Activated T-helper 1 cell treated with anti-CD3 and anti-CD28 coated beads, Interleukin-12 subunit alpha, Interleukin-12 subunit beta, Interleukin-2, Interleukin-4 antibody, amounts not matched to agents 30 ng/mL and 10 ng/mL and 1 ng/mL, durations not matched to agents 14 hours and 24 hours and 36 hours (primary cell): ENCODE data around the gene C5orf47. TPM values are rescaled to one million over a fixed set of nuclear protein-coding genes. Genes with fewer than 3 reads are reported as not detected.

Experiments
- DNase-seq: peaks from one replicate; pipeline ENCODE4 v3.0.0; 2021; ENCODE audit warnings: low spot score
- H3K27ac Mint-ChIP-seq: one replicate; pipeline ENCODE4 v1.8.0; 2021; ENCODE audit warnings: mild to moderate bottlenecking, mixed read lengths
- H3K27me3 Mint-ChIP-seq: one replicate; pipeline ENCODE4 v1.8.0; 2022; ENCODE audit warnings: mild to moderate bottlenecking, moderate library complexity, mixed read lengths; ENCODE audit not compliant: insufficient read depth
- H3K36me3 Mint-ChIP-seq: one replicate; pipeline ENCODE4 v1.8.0; 2021; ENCODE audit warnings: low read depth, mixed read lengths
- H3K4me1 Mint-ChIP-seq: one replicate; pipeline ENCODE4 v1.8.0; 2021; ENCODE audit warnings: low read depth, mixed read lengths
- H3K4me3 Mint-ChIP-seq: one replicate; pipeline ENCODE4 v1.8.0; 2021; ENCODE audit warnings: mild to moderate bottlenecking, moderate library complexity, mixed read lengths
- H3K9me3 Mint-ChIP-seq: one replicate; pipeline ENCODE4 v1.8.0; 2021; ENCODE audit warnings: mixed read lengths
- intact Hi-C: fragments of 100-400 bp; cut with micrococcal nuclease; formaldehyde crosslinking; loops from one replicate; pipeline ENCODE4 v1.15.1; 2024
- total RNA-seq: library from RNA; stranded (reverse); gene quantifications from 2 replicates; pipeline ENCODE4 v1.2.3, GENCODE V29; 2022

Gene C5orf47
- total RNA-seq, 1 donor from 2014 or later, result not detected

GRCh38 chr5:173962436-173962972 is 26.5 kb upstream of the C5orf47 start:
- Mint-ChIP-seq H3K27me3 (no peaks in the 10 kb centered on the region), H3K4me1 (no peaks in the 10 kb centered on the region), H3K27ac (no peak overlapping the region), H3K36me3 (no peaks in the 10 kb centered on the region), H3K9me3 (no peaks in the 10 kb centered on the region), H3K4me3 (no peak overlapping the region)
- intact Hi-C loops, result no loop called here
- no peak for DNase-seq

- intact Hi-C loops, result no loop called here
- DNase-seq, result no peak
- H3K27me3 Mint-ChIP-seq, result no peaks in the 10 kb centered on the region
Observed at GRCh38 chr5:173963182-173963838, 25.7 kb upstream of the C5orf47 start.

GRCh38 chr5:173963867-173964441 is 25.0 kb upstream of the C5orf47 start:
- intact Hi-C loops, result no loop called here
- no peak overlapping the region for H3K4me3 Mint-ChIP-seq
- H3K36me3 Mint-ChIP-seq, result no peaks in the 10 kb centered on the region
- no peak overlapping the region for H3K27ac Mint-ChIP-seq
- H3K27me3 Mint-ChIP-seq, result no peaks in the 10 kb centered on the region
- no peaks in the 10 kb centered on the region for H3K4me1 Mint-ChIP-seq
- no peak for DNase-seq
- H3K9me3 Mint-ChIP-seq, result no peaks in the 10 kb centered on the region

More at GRCh38 chr5:173963182-173963838, 25.7 kb upstream of the C5orf47 start:
- Mint-ChIP-seq H3K27ac (no peak overlapping the region), H3K36me3 (no peaks in the 10 kb centered on the region), H3K9me3 (no peaks in the 10 kb centered on the region), H3K4me1 (no peaks in the 10 kb centered on the region), H3K4me3 (no peak overlapping the region)

GRCh38 chr5:173964506-173964905 is 24.5 kb upstream of the C5orf47 start:
- H3K36me3 Mint-ChIP-seq, result no peaks in the 10 kb centered on the region
- H3K4me3 Mint-ChIP-seq, result no peak overlapping the region
- no peaks in the 10 kb centered on the region for H3K4me1 Mint-ChIP-seq
- no peaks in the 10 kb centered on the region for H3K27me3 Mint-ChIP-seq
- no peak overlapping the region for H3K27ac Mint-ChIP-seq
- no peaks in the 10 kb centered on the region for H3K9me3 Mint-ChIP-seq
- intact Hi-C loops, result no loop called here
- DNase-seq, result no peak

- Mint-ChIP-seq H3K9me3 (no peaks in the 10 kb centered on the region), H3K27me3 (no peaks in the 10 kb centered on the region), H3K4me1 (no peaks in the 10 kb centered on the region), H3K36me3 (no peaks in the 10 kb centered on the region), H3K27ac (no peak overlapping the region), H3K4me3 (no peak overlapping the region)
- no peak for DNase-seq
- intact Hi-C loops, result no loop called here
Observed at GRCh38 chr5:173967241-173967640, 21.7 kb upstream of the C5orf47 start.

- H3K36me3 Mint-ChIP-seq, result no peaks in the 10 kb centered on the region
- intact Hi-C loops, result no loop called here
- H3K9me3 Mint-ChIP-seq, result no peaks in the 10 kb centered on the region
Observed at GRCh38 chr5:173968154-173968797, 20.7 kb upstream of the C5orf47 start.

GRCh38 chr5:173969167-173970049 is 19.6 kb upstream of the C5orf47 start:
- intact Hi-C loops, result no loop called here
- peaks cover 12% of the 10 kb centered on the region for H3K4me1 Mint-ChIP-seq
- no peak overlapping the region for H3K4me3 Mint-ChIP-seq
- peaks cover 12% of the 10 kb centered on the region for H3K27me3 Mint-ChIP-seq
- DNase-seq, result no peak
- H3K9me3 Mint-ChIP-seq, result no peaks in the 10 kb centered on the region
- no peaks in the 10 kb centered on the region for H3K36me3 Mint-ChIP-seq
- H3K27ac Mint-ChIP-seq, result no peak overlapping the region

More at GRCh38 chr5:173968154-173968797, 20.7 kb upstream of the C5orf47 start:
- no peak overlapping the region for H3K27ac Mint-ChIP-seq
- H3K27me3 Mint-ChIP-seq, result peaks cover 4% of the 10 kb centered on the region
- H3K4me1 Mint-ChIP-seq, result peaks cover 5% of the 10 kb centered on the region
- H3K4me3 Mint-ChIP-seq, result no peak overlapping the region
- no peak for DNase-seq

GRCh38 chr5:173970878-173971650 is 17.9 kb upstream of the C5orf47 start:
- Mint-ChIP-seq H3K27ac (no peak overlapping the region), H3K9me3 (no peaks in the 10 kb centered on the region)

GRCh38 chr5:173971681-173972345 is 17.2 kb upstream of the C5orf47 start:
- Mint-ChIP-seq H3K9me3 (no peaks in the 10 kb centered on the region), H3K4me3 (no peak overlapping the region), H3K27me3 (peaks cover 25% of the 10 kb centered on the region), H3K4me1 (peaks cover 12% of the 10 kb centered on the region), H3K27ac (no peak overlapping the region), H3K36me3 (no peaks in the 10 kb centered on the region)
- DNase-seq, result no peak
- intact Hi-C loops, result no loop called here

More at GRCh38 chr5:173970878-173971650, 17.9 kb upstream of the C5orf47 start:
- intact Hi-C loops, result no loop called here
- H3K27me3 Mint-ChIP-seq, result peaks cover 18% of the 10 kb centered on the region
- H3K4me3 Mint-ChIP-seq, result no peak overlapping the region
- H3K36me3 Mint-ChIP-seq, result no peaks in the 10 kb centered on the region
- H3K4me1 Mint-ChIP-seq, result peaks cover 12% of the 10 kb centered on the region
- no peak for DNase-seq

GRCh38 chr5:173972607-173972924 is 16.4 kb upstream of the C5orf47 start:
- Mint-ChIP-seq H3K36me3 (no peaks in the 10 kb centered on the region), H3K27ac (no peak overlapping the region), H3K4me3 (no peak overlapping the region), H3K27me3 (peaks cover 28% of the 10 kb centered on the region), H3K9me3 (no peaks in the 10 kb centered on the region), H3K4me1 (peaks cover 12% of the 10 kb centered on the region)
- no peak for DNase-seq
- intact Hi-C loops, result no loop called here

- peaks cover 12% of the 10 kb centered on the region for H3K4me1 Mint-ChIP-seq
- no peaks in the 10 kb centered on the region for H3K9me3 Mint-ChIP-seq
- DNase-seq, result peak; percentile 53
- no peaks in the 10 kb centered on the region for H3K36me3 Mint-ChIP-seq
- H3K27me3 Mint-ChIP-seq, result peaks cover 32% of the 10 kb centered on the region
- intact Hi-C loops, result loop anchor here (1.0 kb wide), 4 partner anchors 55 to 679 kb away; partner anchors contain the start of gene CPEB4
- H3K27ac Mint-ChIP-seq, result peak overlapping the region; percentile 18
- H3K4me3 Mint-ChIP-seq, result peak overlapping the region; percentile 81
Observed at GRCh38 chr5:173972925-173973615, 15.9 kb upstream of the C5orf47 start.
